Activated naive CD8-positive, alpha-beta T cell treated with anti-CD3 and anti-CD28 coated beads for 36 hours (primary cell): ENCODE measurements around the gene ACE. TPM values are rescaled to one million over a fixed set of nuclear protein-coding genes. Genes with fewer than 3 reads are reported as not detected.

Experiments
- DNase-seq: peaks from one replicate; pipeline ENCODE4 v3.0.0; 2021
- H3K27ac Mint-ChIP-seq: one replicate; pipeline ENCODE4 v1.8.0; 2022; ENCODE audit warnings: mild to moderate bottlenecking, moderate library complexity, mixed read lengths
- H3K27me3 Mint-ChIP-seq: one replicate; pipeline ENCODE4 v1.8.0; 2022; ENCODE audit warnings: mild to moderate bottlenecking, mixed read lengths
- H3K36me3 Mint-ChIP-seq: one replicate; pipeline ENCODE4 v1.8.0; 2021; ENCODE audit warnings: mild to moderate bottlenecking, mixed read lengths
- H3K4me1 Mint-ChIP-seq: one replicate; pipeline ENCODE4 v1.8.0; 2021; ENCODE audit warnings: mixed read lengths
- H3K4me3 Mint-ChIP-seq: one replicate; pipeline ENCODE4 v1.8.0; 2022; ENCODE audit warnings: mild to moderate bottlenecking, moderate library complexity, mixed read lengths
- H3K9me3 Mint-ChIP-seq: one replicate; pipeline ENCODE4 v1.8.0; 2022; ENCODE audit warnings: mixed read lengths
- total RNA-seq, 2 experiments: library from RNA; stranded (reverse); gene quantifications; one replicate each; pipeline ENCODE4 v1.2.3, GENCODE V29; 2021

ACE gene
- total RNA-seq, 2 experiments from 2014 or later: not detected

DNA sequence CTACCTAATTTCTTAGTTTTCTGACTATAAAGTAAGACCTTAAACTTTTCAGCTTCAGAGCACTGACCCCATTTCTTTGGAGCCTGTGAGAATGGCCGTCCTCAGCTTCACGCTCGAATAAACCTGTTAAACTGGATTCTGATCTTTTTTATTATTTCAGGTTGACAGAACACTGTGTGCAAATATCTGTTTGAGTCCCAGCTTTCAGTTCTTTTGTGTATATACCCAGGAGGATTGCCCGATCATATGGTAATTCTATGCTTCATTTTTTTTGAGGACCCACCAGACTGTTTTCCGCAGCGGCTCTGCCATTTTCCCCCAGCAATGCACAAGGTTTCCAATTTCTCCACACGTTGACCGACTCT lies 26.5 kb downstream of the ACE start:
- H3K27me3 Mint-ChIP-seq: peaks cover 24% of the 10 kb centered on the region
- no peak overlapping the region for H3K27ac Mint-ChIP-seq
- H3K4me3 Mint-ChIP-seq: no peak overlapping the region
- no peak for DNase-seq
- H3K4me1 Mint-ChIP-seq: no peaks in the 10 kb centered on the region
- H3K9me3 Mint-ChIP-seq: peaks cover 3% of the 10 kb centered on the region
- H3K36me3 Mint-ChIP-seq: no peaks in the 10 kb centered on the region

DNA sequence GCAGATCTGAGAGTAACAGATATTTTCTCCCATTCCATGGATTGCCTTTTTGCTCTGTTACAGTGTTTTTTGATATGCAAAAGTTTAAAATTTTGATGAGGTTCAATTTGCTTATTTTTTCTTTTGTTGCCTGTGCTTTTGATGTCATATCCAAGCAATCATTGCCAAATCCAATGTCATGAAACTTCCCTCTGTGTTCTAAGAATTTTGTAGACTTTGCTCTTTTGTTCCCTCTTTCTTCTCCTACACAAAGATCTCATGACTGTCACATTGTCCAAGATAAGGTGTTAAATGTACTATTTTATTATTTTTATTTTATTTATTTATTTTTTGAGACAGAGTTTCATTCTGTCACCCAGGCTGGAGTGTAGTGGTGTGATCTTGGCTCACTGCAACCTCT lies 27.4 kb downstream of the ACE start:
- Mint-ChIP-seq H3K4me3 (no peak overlapping the region), H3K9me3 (peaks cover 3% of the 10 kb centered on the region), H3K36me3 (no peaks in the 10 kb centered on the region), H3K27me3 (peaks cover 24% of the 10 kb centered on the region), H3K4me1 (no peaks in the 10 kb centered on the region), H3K27ac (no peak overlapping the region)
- no peak for DNase-seq

DNA sequence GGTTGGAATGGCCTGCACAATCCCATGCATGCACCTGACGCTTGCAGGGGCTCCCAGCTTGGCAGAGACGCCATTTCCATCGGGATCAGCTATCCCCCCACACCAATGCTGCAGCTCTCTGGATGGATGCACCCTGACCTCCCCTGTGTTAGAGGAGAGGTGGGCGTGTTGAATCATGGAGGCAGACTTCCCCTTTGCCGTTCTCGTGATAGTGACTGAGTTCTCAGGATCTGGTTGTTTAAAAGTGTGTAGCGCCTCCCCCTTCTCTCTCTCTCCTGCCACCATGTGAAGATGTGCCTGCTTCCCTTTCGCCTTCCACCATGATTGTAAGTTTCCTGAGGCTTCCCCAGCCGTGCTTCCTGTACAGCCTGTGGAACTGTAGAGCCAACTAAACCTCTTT lies 28.5 kb downstream of the ACE start:
- Mint-ChIP-seq H3K27ac (no peak overlapping the region), H3K9me3 (peaks cover 3% of the 10 kb centered on the region), H3K4me1 (no peaks in the 10 kb centered on the region), H3K4me3 (no peak overlapping the region), H3K36me3 (no peaks in the 10 kb centered on the region), H3K27me3 (peaks cover 24% of the 10 kb centered on the region)
- no peak for DNase-seq

DNA sequence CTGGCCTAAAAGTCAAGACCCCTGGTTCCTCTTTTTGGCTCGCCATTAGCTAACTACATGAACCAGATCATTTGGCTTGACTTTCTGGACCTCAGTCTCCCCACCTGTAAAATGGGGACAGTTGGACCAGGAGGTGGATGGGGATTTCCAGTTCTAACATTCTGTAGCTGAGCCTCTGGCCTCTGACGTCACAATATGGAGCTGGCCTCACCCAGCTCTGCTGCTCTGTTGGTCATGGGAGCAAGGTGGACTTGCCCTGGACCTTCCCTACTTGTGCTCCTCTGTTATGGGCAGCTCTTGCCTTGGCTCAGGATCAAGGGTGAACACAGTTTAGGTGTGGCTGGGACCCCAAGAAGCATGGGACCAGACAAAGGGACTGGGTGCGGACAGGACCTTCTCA lies 29.8 kb downstream of the ACE start:
- Mint-ChIP-seq H3K36me3 (no peaks in the 10 kb centered on the region), H3K9me3 (peaks cover 3% of the 10 kb centered on the region), H3K4me3 (no peak overlapping the region), H3K4me1 (no peaks in the 10 kb centered on the region), H3K27me3 (peaks cover 16% of the 10 kb centered on the region), H3K27ac (no peak overlapping the region)
- no peak for DNase-seq

DNA sequence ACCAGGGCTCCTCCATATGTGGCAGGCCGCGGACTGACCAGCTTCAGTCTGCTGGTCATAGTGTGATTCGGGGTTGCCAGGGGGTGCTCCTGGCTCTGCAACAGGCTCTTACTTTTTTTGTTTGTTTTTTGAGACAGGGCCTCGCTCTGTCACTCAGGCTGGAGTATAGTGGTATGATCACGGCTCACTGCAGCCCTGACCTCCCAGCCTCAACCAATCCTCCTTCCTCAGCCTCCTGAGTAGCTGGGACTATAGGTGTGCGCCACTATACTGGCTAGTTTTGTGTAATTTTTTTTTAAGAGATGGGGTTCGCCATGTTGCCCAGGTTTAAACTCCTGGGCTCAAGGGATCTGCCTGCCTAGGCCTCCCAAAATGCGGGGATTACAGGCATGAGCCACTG lies 34.5 kb downstream of the ACE start:
- Mint-ChIP-seq H3K4me3 (no peak overlapping the region), H3K36me3 (no peaks in the 10 kb centered on the region), H3K9me3 (no peaks in the 10 kb centered on the region), H3K27ac (no peak overlapping the region), H3K4me1 (no peaks in the 10 kb centered on the region), H3K27me3 (peaks cover 23% of the 10 kb centered on the region)
- DNase-seq: no peak

DNA sequence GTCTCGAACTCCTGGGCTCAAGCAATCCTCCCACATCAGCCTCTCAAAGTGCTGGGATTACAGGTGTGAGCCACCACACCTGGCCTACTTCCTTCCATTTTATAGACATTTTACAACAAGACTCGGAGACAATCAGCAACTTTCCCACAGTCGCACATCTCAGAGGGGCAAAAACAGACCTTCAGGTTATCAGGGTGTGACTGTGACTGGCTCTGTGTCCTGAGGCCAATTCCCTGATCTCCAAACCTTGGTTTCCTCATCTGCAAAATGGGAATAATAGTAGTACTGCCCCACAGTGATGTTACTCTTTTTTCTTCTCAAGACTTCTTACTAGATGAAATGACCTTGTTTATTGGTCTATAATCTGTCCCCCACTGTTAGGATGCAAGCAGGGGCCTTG lies 35.5 kb downstream of the ACE start:
- H3K4me3 Mint-ChIP-seq: no peak overlapping the region
- peaks cover 19% of the 10 kb centered on the region for H3K27me3 Mint-ChIP-seq
- no peaks in the 10 kb centered on the region for H3K36me3 Mint-ChIP-seq
- peaks cover 8% of the 10 kb centered on the region for H3K4me1 Mint-ChIP-seq
- DNase-seq: no peak
- H3K9me3 Mint-ChIP-seq: no peaks in the 10 kb centered on the region
- H3K27ac Mint-ChIP-seq: no peak overlapping the region

DNA sequence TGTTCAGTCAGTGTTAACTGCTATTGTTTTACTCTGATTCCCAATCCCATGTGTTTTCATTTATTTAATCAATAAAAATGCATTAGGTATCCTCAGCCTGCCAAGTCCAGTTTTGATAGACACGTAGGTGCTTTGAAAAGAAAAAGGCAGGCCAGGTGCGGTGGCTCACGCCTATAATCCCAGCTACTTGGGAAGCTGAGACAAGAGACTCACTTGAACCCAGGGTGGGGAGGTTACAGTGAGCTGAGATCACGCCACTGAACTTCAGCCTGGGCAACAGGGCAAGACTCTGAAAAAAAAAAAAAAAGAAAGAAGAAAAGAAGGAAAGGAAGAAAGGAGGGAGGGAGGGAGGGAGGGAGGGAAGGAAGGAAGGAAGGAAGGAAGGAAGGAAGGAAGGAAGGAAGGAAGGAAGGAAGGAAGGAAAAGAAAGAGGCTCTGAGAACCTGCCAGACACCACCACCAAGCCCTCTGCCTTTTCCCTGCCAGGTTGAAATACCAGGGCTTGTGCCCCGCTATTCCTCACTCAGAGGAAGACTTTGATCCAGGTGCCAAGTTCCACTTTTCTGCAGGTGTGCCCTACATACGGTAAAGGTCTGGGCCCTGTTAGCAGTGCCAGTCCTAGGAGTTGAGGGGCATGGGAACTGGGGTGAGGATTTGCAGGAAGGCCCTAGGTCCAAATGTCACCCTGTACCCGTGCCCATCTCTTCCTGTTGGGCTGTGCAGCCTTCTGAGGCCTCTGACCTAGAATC lies 36.2 kb downstream of the ACE start:
- Mint-ChIP-seq H3K9me3 (no peaks in the 10 kb centered on the region), H3K4me1 (peaks cover 8% of the 10 kb centered on the region), H3K36me3 (no peaks in the 10 kb centered on the region), H3K4me3 (no peak overlapping the region), H3K27ac (no peak overlapping the region), H3K27me3 (peaks cover 20% of the 10 kb centered on the region)
- DNase-seq: no peak

DNA sequence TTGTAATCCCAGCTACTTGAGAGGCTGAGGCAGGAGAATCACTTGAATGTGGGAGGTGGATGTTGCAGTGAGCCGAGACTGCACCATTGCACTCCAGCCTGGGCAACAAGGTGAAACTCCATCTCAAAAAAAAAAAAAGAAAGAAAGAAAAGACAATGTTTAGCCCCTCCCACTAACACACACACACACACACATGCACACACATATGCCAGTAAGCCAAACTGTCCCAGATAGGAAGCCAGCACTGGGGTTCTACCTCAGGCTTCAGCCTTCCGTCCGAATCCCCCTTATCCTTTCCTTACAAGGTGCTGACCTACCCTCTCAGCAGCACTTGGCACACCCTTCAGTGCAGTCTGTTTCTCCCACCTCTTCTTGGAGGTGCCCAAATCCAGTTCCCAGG lies 37.6 kb downstream of the ACE start:
- peaks cover 8% of the 10 kb centered on the region for H3K4me1 Mint-ChIP-seq
- peaks cover 20% of the 10 kb centered on the region for H3K27me3 Mint-ChIP-seq
- no peak for DNase-seq
- H3K27ac Mint-ChIP-seq: no peak overlapping the region
- no peaks in the 10 kb centered on the region for H3K36me3 Mint-ChIP-seq
- H3K4me3 Mint-ChIP-seq: no peak overlapping the region
- H3K9me3 Mint-ChIP-seq: no peaks in the 10 kb centered on the region

DNA sequence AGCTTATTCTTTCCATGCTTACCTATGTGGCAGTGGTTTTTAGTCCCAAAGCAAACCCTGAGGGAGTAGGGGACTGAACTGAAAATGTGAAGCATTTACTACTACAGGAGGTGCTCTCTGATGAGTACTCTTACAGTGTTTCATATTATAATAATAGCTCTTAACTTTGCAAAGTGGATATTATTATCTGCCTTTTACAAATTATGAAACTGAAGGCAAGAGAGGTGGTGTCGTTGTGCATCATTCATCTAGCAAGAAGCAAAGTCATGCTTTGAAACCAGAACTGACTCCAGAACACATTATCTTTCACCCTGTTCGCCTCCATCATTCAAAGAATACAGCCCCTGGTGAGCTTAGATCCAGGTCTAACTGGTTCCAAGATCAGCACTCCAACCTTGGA lies 38.1 kb downstream of the ACE start:
- no peak for DNase-seq
- Mint-ChIP-seq H3K27me3 (peaks cover 20% of the 10 kb centered on the region), H3K9me3 (no peaks in the 10 kb centered on the region), H3K36me3 (no peaks in the 10 kb centered on the region), H3K4me3 (no peak overlapping the region), H3K27ac (no peak overlapping the region), H3K4me1 (peaks cover 8% of the 10 kb centered on the region)

DNA sequence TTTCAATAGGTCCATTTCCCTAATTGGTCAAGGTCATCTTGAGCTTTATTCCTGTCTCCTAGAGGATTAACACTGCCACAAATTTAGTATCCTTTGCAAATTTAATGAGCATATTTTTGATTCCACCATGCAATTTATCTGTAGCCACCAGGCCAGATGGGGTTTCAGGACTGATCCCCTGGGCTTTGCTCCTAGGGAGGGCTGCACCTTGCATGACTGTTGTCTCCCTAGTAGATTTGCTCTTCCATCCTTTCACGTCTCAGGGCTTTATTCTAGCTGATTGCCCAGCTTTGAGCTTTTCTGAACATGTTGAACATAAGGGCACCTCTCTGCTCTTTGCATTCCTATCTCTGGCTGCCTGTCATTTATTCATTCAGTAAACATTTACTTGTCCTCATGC lies 38.6 kb downstream of the ACE start:
- H3K9me3 Mint-ChIP-seq: no peaks in the 10 kb centered on the region
- H3K27ac Mint-ChIP-seq: no peak overlapping the region
- no peaks in the 10 kb centered on the region for H3K36me3 Mint-ChIP-seq

DNA sequence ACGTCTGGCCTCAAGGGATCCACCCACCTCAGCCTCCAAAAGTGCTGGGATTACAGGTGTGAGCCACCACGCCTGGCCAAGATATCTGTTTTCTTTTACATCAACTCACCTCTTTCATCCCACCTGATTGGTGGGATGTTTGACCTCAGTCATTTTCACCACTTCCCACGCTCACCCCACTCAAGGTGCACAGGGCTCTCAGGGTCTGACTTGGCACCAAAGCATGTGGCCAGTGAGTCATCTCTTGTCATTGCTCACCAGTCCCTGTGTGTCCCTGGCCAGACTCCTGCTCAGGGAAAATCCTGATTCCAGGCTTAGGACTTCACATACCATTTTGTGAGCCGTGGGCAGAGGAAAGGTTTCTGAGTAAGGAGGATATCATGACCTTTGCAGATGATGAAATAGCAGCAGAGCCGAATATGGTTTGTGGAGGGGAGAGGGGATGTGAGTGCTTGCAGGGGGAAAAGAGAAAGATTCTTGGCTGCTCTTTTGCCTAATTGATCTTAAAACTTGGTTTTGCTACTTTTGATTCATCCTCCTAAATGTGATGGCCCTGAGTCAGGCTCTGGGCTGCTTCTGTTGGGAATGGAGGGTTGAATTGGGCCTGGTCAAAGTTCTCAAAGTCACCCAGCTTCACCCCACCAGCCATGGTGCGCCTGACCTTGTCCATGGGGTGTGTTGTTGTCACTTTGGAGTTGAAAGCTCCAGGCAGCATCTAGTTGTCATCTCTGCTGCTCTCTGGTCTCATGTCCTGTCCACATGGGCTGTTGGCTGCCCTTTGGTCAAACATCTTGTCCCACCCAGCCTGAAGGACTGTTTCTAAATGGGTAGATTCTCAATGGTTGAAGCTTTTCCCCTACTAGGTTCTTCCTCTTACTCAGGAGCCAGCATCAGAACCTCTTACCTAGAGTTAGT lies 40.3 kb downstream of the ACE start:
- Mint-ChIP-seq H3K4me1 (peaks cover 8% of the 10 kb centered on the region), H3K27ac (no peak overlapping the region), H3K27me3 (peaks cover 27% of the 10 kb centered on the region), H3K4me3 (no peak overlapping the region), H3K36me3 (no peaks in the 10 kb centered on the region), H3K9me3 (no peaks in the 10 kb centered on the region)
- peak; percentile 41 for DNase-seq

More for the DNA sequence above, 38.6 kb downstream of the ACE start:
- Mint-ChIP-seq H3K4me1 (peaks cover 8% of the 10 kb centered on the region), H3K27me3 (peaks cover 20% of the 10 kb centered on the region), H3K4me3 (no peak overlapping the region)
- no peak for DNase-seq

DNA sequence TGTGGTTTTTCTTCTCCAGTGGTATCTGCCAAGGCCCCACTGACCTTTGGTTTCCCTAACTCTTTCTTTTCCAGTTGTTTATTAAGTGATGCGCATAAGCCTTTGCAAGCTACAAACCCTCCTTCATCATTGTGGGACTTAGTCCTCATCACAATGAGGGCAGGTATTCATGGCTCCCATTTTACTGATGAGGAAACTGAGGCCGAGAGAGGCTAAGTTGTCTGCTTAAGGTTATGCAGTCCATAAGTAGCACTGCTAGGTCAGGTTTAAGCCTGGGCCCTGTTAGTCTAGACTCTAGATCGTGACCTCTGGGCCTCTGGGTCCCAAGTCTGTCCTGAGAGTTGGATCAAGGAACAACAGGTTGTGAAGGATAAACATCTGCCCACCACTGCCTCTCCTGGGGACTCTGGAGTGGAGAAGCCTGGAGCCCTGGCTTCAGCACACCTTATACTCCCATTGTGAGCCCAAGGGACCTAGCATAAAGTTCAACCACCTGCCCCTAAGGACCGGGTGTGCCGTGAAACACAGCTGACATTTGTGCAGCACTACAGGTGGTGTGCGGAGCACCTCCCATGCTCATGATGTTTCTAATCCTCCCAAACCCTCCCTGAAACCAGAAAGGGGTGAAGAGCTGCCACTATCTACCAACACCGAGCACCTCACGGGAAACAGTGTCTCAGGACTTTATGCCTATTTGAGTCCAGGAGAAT lies 41.1 kb downstream of the ACE start:
- Mint-ChIP-seq H3K9me3 (no peaks in the 10 kb centered on the region), H3K4me1 (peaks cover 8% of the 10 kb centered on the region), H3K27me3 (peaks cover 26% of the 10 kb centered on the region), H3K27ac (no peak overlapping the region), H3K4me3 (no peak overlapping the region), H3K36me3 (no peaks in the 10 kb centered on the region)
- no peak for DNase-seq

DNA sequence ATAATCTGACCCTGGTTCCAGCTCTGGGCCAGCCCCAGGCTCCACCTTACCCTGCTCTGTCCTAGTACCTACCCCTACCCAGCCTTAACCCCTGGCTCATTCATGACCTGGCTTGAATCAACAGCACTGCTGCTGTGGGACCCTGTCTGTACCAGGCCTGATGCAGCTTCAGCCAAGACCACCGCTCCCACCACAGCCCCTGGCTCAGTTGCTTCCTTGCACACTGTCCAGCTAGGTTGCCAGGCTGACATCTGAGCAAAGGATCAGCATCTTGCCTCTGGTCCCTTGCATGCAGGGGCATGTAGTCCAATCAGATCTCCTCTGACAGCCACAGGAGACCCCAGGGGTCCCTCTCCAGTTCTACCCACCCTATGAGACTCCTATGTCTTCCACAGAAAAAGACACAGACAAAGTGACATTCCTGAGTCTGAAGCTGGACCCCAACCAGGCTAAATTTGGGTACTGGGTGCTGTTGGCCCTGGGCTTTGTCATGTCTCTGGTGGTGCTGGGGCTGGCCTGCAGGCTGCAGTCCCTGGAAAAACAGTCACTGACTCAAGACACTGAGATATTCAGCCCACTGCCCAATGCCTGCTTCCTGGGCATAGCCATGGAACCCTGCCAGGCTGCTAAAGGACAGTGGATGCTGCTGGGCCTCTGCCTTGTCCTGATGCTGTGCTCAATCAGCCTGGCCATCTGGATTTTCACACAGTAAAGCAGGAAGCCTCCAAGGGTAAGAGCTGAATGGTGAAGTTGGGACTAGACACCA lies 42.4 kb downstream of the ACE start:
- H3K4me1 Mint-ChIP-seq: peaks cover 8% of the 10 kb centered on the region
- H3K27ac Mint-ChIP-seq: no peak overlapping the region
- peaks cover 35% of the 10 kb centered on the region for H3K27me3 Mint-ChIP-seq
- H3K36me3 Mint-ChIP-seq: no peaks in the 10 kb centered on the region
- DNase-seq: no peak
- H3K9me3 Mint-ChIP-seq: no peaks in the 10 kb centered on the region
- no peak overlapping the region for H3K4me3 Mint-ChIP-seq

DNA sequence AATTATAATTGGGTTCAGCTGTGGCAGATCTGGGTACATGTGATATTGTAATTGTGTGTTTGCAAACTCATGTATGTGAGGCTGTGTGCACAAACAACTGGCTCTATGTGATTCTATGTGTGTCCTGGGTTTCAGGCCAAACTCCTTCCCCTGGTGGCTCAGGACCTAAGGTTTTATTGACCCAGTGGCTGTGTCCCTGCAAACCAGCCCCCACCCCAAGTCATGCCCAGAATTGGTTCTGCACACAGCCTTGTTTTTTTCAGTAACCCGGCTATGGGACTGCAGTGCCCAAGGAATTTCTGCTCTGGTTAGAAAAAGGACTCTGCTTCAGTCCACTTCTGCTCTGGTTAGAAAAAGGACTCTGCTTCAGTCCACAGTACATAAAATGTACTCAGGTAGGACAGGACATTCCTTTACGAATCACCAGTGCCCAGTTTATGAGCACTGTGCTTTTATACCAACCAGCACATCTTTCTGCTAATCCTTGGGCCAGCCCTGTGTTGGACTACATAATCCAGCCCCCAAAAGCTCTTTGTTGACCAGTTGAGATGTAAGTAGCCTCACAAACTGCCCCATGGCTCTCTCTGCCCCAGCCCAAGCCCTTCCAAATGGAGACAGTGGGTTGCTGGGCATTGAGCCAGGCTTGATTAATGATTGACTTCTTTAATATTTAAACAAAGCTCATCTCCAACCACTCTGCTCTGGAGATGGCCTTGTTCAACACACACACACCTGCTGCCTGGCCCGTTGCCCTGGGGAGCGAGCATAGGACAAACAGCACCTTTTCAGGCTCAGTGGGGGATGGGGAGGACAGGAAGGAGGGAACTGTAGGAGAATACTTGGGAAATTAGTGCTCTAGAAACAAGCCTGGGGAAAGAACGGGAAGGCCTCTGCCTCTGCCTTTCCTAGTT lies 43.4 kb downstream of the ACE start:
- Mint-ChIP-seq H3K27ac (no peak overlapping the region), H3K36me3 (no peaks in the 10 kb centered on the region), H3K9me3 (no peaks in the 10 kb centered on the region), H3K27me3 (peaks cover 36% of the 10 kb centered on the region), H3K4me1 (peaks cover 8% of the 10 kb centered on the region), H3K4me3 (no peak overlapping the region)
- no peak for DNase-seq
